ENCODE data around the gene ZBBX.

DNA sequence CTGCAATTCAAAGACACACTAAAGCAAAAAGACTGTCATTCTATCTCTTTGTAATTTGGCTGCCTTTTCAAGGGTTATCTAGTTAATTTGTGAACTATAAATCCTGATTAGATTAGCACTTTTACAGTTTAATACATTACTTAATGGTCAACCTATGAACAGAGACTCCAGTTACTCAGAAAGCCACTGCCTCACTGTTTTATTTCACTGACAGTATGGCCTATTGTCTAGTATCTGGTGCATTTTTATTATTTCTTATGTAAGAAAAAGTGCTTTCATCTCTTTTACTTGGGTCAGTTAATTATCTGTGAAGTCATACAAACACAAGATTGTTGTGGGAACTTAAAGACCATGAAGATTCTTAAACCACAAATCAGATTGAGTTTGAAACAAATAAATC, 133.8 kb downstream of the ZBBX start:
- TF ChIP-seq CTCF (IDR thresholded peaks at IDR 0.05): no peak
- TF ChIP-seq POLR2A (IDR thresholded peaks at IDR 0.05): no peak
